Measurements from ENCODE around the gene NADK2.

DNA sequence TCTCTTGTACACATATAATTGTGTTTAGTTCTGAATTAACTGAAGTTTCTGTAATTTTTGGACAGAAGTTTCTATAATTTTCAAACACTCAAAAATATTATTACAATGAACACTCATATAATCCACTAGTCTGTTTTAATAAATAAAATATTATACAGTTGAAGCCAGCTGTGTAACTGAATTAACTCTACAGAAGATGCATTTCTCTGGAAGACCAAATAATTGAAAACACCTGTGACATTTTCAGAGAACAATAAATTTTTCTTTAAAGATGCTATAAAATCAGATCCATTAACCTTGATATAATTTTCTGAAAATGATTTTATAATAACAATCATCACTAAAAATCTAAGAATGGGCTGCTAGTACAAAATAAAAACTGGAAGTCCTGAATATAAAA is 14.7 kb downstream of the NADK2 start:
- TF ChIP-seq, protein P1, sequence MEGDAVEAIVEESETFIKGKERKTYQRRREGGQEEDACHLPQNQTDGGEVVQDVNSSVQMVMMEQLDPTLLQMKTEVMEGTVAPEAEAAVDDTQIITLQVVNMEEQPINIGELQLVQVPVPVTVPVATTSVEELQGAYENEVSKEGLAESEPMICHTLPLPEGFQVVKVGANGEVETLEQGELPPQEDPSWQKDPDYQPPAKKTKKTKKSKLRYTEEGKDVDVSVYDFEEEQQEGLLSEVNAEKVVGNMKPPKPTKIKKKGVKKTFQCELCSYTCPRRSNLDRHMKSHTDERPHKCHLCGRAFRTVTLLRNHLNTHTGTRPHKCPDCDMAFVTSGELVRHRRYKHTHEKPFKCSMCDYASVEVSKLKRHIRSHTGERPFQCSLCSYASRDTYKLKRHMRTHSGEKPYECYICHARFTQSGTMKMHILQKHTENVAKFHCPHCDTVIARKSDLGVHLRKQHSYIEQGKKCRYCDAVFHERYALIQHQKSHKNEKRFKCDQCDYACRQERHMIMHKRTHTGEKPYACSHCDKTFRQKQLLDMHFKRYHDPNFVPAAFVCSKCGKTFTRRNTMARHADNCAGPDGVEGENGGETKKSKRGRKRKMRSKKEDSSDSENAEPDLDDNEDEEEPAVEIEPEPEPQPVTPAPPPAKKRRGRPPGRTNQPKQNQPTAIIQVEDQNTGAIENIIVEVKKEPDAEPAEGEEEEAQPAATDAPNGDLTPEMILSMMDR (IDR thresholded peaks at IDR 0.05; ENCODE audit: low read length) = no peak
- TF ChIP-seq EZH2 (optimal IDR thresholded peaks at IDR 0.05; ENCODE audit: low read depth, low read length) (no peak), EZH2phosphoT487 (IDR thresholded peaks at IDR 0.05; ENCODE audit: low read length) (no peak)

All from MM.1S (cell line).